ENCODE results near the gene LAT.

- TF ChIP-seq, protein P1, sequence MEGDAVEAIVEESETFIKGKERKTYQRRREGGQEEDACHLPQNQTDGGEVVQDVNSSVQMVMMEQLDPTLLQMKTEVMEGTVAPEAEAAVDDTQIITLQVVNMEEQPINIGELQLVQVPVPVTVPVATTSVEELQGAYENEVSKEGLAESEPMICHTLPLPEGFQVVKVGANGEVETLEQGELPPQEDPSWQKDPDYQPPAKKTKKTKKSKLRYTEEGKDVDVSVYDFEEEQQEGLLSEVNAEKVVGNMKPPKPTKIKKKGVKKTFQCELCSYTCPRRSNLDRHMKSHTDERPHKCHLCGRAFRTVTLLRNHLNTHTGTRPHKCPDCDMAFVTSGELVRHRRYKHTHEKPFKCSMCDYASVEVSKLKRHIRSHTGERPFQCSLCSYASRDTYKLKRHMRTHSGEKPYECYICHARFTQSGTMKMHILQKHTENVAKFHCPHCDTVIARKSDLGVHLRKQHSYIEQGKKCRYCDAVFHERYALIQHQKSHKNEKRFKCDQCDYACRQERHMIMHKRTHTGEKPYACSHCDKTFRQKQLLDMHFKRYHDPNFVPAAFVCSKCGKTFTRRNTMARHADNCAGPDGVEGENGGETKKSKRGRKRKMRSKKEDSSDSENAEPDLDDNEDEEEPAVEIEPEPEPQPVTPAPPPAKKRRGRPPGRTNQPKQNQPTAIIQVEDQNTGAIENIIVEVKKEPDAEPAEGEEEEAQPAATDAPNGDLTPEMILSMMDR (IDR thresholded peaks at IDR 0.05; ENCODE audit: insufficient read depth, low read depth, low read length), result no peak
- no peak for TF ChIP-seq EZH2 (IDR thresholded peaks at IDR 0.05; ENCODE audit: insufficient read depth, low read length)
Measured at GRCh38 chr16:28958836-28959235, 26.0 kb upstream of the LAT start.
